Mesothelial cell of epicardium (in vitro differentiated cells): Measurements from ENCODE around the gene ACER3. TPM values are rescaled to one million over a fixed set of nuclear protein-coding genes. Genes with fewer than 3 reads are reported as not detected.
A peak's percentile ranks its signal among the peaks of the same experiment; 100 is the strongest.
"Not testable (repeated sequence)": the region's sequence is repeated elsewhere in the genome, so short reads cannot be mapped to it uniquely, and the experiment has no call there.

Experiments
- DNase-seq, 2 experiments: peaks; one replicate each; pipeline ENCODE4 v3.0.0; 2021; ENCODE audit warnings: low spot score in 2 of 2; ENCODE audit not compliant: unreplicated experiment in 2 of 2
- H3K27ac Mint-ChIP-seq: 2 replicates; pipeline ENCODE4 v1.8.0; 2021; ENCODE audit warnings: mixed read lengths
- H3K27me3 Mint-ChIP-seq: 2 replicates; pipeline ENCODE4 v1.8.0; 2021; ENCODE audit warnings: low read depth, mixed read lengths
- H3K36me3 Mint-ChIP-seq: 2 replicates; pipeline ENCODE4 v1.8.0; 2021; ENCODE audit warnings: mixed read lengths
- H3K4me1 Mint-ChIP-seq: 2 replicates; pipeline ENCODE4 v1.8.0; 2021; ENCODE audit warnings: mixed read lengths
- H3K4me3 Mint-ChIP-seq: 2 replicates; pipeline ENCODE4 v1.8.0; 2021; ENCODE audit warnings: mild to moderate bottlenecking, moderate library complexity, mixed read lengths
- H3K9me3 Mint-ChIP-seq: 2 replicates; pipeline ENCODE4 v1.8.0; 2021; ENCODE audit warnings: mixed read lengths
- CTCF ChIP-seq: fragments of 200-600 bp; sonication (generic); IDR thresholded peaks from one replicate; pipeline ENCODE4 v1.5.0; 2021; ENCODE audit warnings: antibody characterized with exemption; ENCODE audit not compliant: unreplicated experiment
- total RNA-seq: library from RNA; stranded (reverse); gene quantifications from 3 replicates; pipeline ENCODE4 v1.2.1, GENCODE V29; 2021

The ACER3 gene
- total RNA-seq, 1 donor from 2014 or later = 17.5 TPM

- TF ChIP-seq CTCF = peak; percentile 87
- Mint-ChIP-seq H3K36me3 (no peaks in the 10 kb centered on the region), H3K4me3 (peak overlapping the region; percentile 5)
Observed at GRCh38 chr11:77046060-77046501, 185.4 kb downstream of the ACER3 start.

GRCh38 chr11:77047007-77047927 lies 186.5 kb downstream of the ACER3 start:
- H3K27ac Mint-ChIP-seq = peak overlapping the region; percentile 77
- H3K27me3 Mint-ChIP-seq = peaks cover 25% of the 10 kb centered on the region
- peak overlapping the region; percentile 58 for H3K4me3 Mint-ChIP-seq
- TF ChIP-seq CTCF = peak; percentile 65
- no peaks in the 10 kb centered on the region for H3K9me3 Mint-ChIP-seq
- no peaks in the 10 kb centered on the region for H3K36me3 Mint-ChIP-seq
- peak in 1 of 2 experiments; percentile 67 for DNase-seq
- peaks cover 10% of the 10 kb centered on the region for H3K4me1 Mint-ChIP-seq

More at GRCh38 chr11:77046060-77046501, 185.4 kb downstream of the ACER3 start:
- H3K27me3 Mint-ChIP-seq = peaks cover 34% of the 10 kb centered on the region
- no peak overlapping the region for H3K27ac Mint-ChIP-seq
- peak; percentile 54 to 79 for DNase-seq
- H3K9me3 Mint-ChIP-seq = no peaks in the 10 kb centered on the region
- H3K4me1 Mint-ChIP-seq = peaks cover 10% of the 10 kb centered on the region

DNA sequence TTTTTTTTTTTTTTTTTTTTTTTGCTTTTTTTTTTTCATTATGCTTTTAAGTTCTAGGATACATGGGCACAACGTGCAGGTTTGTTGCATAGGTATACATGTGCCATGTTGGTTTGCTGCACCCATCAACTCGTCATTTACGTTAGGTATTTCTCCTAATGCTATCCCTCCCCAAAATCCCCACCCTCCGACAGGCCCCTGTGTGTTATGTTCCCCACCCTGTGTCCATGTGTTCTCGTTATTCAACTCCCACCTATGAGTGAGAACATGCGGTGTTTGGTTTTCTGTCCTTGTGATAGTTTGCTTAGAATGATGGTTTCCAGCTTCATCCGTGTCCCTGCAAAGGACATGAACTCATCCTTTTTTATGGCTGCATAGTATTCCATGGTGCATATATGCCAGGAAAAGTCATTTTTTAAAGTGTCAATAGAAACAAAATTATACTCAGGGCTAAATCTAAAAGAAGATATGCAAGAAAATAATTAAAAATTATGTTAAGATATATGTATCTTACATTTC lies 187.3 kb downstream of the ACER3 start:
- H3K27ac Mint-ChIP-seq, H3K9me3 Mint-ChIP-seq, H3K36me3 Mint-ChIP-seq, H3K4me3 Mint-ChIP-seq, DNase-seq: not testable (repeated sequence)
- Mint-ChIP-seq H3K27me3 (peaks cover 20% of the 10 kb centered on the region), H3K4me1 (peaks cover 10% of the 10 kb centered on the region)

GRCh38 chr11:77049026-77049425 lies 188.3 kb downstream of the ACER3 start:
- no peak for TF ChIP-seq CTCF
- no peak overlapping the region for H3K4me3 Mint-ChIP-seq

GRCh38 chr11:77051511-77051910 lies 190.8 kb downstream of the ACER3 start:
- no peak for DNase-seq
- H3K4me1 Mint-ChIP-seq = peaks cover 4% of the 10 kb centered on the region
- no peak overlapping the region for H3K4me3 Mint-ChIP-seq
- no peak for TF ChIP-seq CTCF
- H3K27ac Mint-ChIP-seq = no peak overlapping the region
- no peaks in the 10 kb centered on the region for H3K9me3 Mint-ChIP-seq
- H3K27me3 Mint-ChIP-seq = peaks cover 2% of the 10 kb centered on the region
- no peaks in the 10 kb centered on the region for H3K36me3 Mint-ChIP-seq

More at GRCh38 chr11:77049026-77049425, 188.3 kb downstream of the ACER3 start:
- Mint-ChIP-seq H3K4me1 (peaks cover 10% of the 10 kb centered on the region), H3K9me3 (no peaks in the 10 kb centered on the region), H3K36me3 (no peaks in the 10 kb centered on the region), H3K27ac (no peak overlapping the region), H3K27me3 (peaks cover 19% of the 10 kb centered on the region)
- DNase-seq = no peak

- H3K27me3 Mint-ChIP-seq = no peaks in the 10 kb centered on the region
- no peak for TF ChIP-seq CTCF
- H3K36me3 Mint-ChIP-seq = no peaks in the 10 kb centered on the region
- DNase-seq = no peak
- H3K4me1 Mint-ChIP-seq = no peaks in the 10 kb centered on the region
- no peak overlapping the region for H3K4me3 Mint-ChIP-seq
- H3K27ac Mint-ChIP-seq = no peak overlapping the region
- peaks cover 3% of the 10 kb centered on the region for H3K9me3 Mint-ChIP-seq
Observed at GRCh38 chr11:77052518-77052917, 191.8 kb downstream of the ACER3 start.
